ENCODE measurements around the gene ART3. TPM values are rescaled to one million over a fixed set of nuclear protein-coding genes. Genes with fewer than 3 reads are reported as not detected.

ART3 gene
- total and polyA plus RNA-seq, 9 of the 15 experiments (the other 6 are each of a cell fraction or from before 2014, with no cell fraction given), result 0.69 to 1.4 (median 1.1) TPM; not detected in 1

DNA sequence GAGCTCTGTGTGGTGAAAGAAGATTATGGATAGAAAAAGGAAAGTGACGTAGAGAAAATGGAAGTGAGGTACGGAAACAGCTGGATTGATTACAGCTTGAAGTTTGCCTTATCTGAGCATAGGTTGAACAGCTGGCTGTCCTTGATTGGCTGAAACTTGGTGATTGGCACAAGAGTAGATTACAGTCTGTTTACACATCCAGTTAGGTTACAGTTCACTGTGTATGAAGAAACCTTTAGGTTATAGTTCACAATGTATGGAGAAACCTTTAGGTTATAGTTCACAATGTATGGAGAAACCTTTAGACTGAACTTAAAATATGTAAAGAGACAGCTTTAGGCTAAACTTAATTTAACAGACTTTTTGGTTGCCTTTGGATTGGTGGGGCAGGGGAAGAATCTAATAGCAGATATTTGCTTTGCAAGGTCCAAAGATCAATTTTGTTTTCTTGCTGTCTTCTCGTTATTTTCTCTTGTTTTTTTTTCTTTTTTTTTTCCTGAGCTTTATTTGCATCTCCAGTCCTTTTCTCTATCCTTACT is 15.6 kb upstream of the ART3 start (continued):
- TF ChIP-seq PML (IDR thresholded peaks at IDR 0.05; ENCODE audit: low read length) (no peak), FIP1L1 (IDR thresholded peaks at IDR 0.05; ENCODE audit: low read depth, low read length, poor library complexity, severe bottlenecking) (no peak), ZZZ3 (IDR thresholded peaks at IDR 0.05) (no peak), ZBTB26 (CRISPR knock-in tag; IDR thresholded peaks at IDR 0.05) (no peak), PREB (CRISPR knock-in tag; IDR thresholded peaks at IDR 0.05) (no peak), CXXC5 (CRISPR knock-in tag; IDR thresholded peaks at IDR 0.05) (0 out of 2 replicates have a peak, but pooled peaks have one; percentile 24), ZNF551 (CRISPR knock-in tag; IDR thresholded peaks at IDR 0.05) (no peak), SMAD3 (CRISPR knock-in tag; conservative IDR thresholded peaks at IDR 0.05) (no peak), ZNF140 (CRISPR knock-in tag; IDR thresholded peaks at IDR 0.05) (no peak), ASH1L (IDR thresholded peaks at IDR 0.05; ENCODE audit: borderline replicate concordance, low read depth, partially characterized antibody) (no peak), ELF2 (CRISPR knock-in tag; IDR thresholded peaks at IDR 0.05) (no peak), BRD9 (IDR thresholded peaks at IDR 0.05; ENCODE audit: low read depth, partially characterized antibody) (no peak), E4F1 (CRISPR knock-in tag; IDR thresholded peaks at IDR 0.05; ENCODE audit: borderline replicate concordance) (no peak), FOXK1 (CRISPR knock-in tag; IDR thresholded peaks at IDR 0.05; ENCODE audit: borderline replicate concordance) (no peak), ZNF146 (CRISPR knock-in tag; IDR thresholded peaks at IDR 0.05; ENCODE audit: unreplicated experiment) (no peak), ZNF699 (CRISPR knock-in tag; IDR thresholded peaks at IDR 0.05; ENCODE audit: insufficient replicate concordance) (no peak), KLF10 (CRISPR knock-in tag; IDR thresholded peaks at IDR 0.05) (no peak), ZC3H4 (CRISPR knock-in tag; IDR thresholded peaks at IDR 0.05; ENCODE audit: borderline replicate concordance) (no peak), NCOA2 (IDR thresholded peaks at IDR 0.05; ENCODE audit: partially characterized antibody in 2 of 2) (no peak), FOXO4 (CRISPR knock-in tag; IDR thresholded peaks at IDR 0.05) (no peak)
- TF ChIP-seq, protein P1, sequence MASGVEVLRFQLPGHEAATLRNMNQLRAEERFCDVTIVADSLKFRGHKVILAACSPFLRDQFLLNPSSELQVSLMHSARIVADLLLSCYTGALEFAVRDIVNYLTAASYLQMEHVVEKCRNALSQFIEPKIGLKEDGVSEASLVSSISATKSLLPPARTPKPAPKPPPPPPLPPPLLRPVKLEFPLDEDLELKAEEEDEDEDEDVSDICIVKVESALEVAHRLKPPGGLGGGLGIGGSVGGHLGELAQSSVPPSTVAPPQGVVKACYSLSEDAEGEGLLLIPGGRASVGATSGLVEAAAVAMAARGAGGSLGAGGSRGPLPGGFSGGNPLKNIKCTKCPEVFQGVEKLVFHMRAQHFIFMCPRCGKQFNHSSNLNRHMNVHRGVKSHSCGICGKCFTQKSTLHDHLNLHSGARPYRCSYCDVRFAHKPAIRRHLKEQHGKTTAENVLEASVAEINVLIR (CRISPR knock-in tag; IDR thresholded peaks at IDR 0.05), result no peak
- TF ChIP-seq, protein P2, sequence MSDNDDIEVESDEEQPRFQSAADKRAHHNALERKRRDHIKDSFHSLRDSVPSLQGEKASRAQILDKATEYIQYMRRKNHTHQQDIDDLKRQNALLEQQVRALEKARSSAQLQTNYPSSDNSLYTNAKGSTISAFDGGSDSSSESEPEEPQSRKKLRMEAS (CRISPR knock-in tag; IDR thresholded peaks at IDR 0.05), result no peak
